ENCODE measurements around the gene DAB1. TPM values are rescaled to one million over a fixed set of nuclear protein-coding genes. Genes with fewer than 3 reads are reported as not detected.

The DAB1 gene
- total RNA-seq, 3 donors from 2014 or later: 0.61 to 2.0 (median 0.92) TPM

DNA sequence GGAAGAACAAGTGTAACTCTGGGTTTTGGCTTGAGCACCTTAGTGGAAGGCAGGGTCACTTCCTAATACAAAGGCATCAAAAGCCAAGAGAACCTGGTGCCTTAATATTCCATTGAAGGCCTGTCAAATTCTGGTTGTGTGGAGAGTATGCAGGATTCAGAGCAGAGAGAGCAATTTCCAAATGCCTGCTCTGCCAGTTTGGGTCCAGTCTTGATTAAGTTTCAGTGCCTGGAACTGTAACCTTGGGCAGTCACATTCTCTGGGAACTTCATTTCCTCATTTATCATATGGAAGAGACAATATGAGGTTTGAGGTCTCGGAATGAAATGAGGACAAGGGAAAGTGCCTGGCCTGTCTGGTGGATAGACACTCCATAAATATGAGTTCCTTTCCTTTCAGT lies 260.1 kb downstream of the DAB1 start:
- no peaks in the 10 kb centered on the region for H3K36me3 ChIP-seq (ENCODE audit: low read depth)
- TF ChIP-seq, protein P1, sequence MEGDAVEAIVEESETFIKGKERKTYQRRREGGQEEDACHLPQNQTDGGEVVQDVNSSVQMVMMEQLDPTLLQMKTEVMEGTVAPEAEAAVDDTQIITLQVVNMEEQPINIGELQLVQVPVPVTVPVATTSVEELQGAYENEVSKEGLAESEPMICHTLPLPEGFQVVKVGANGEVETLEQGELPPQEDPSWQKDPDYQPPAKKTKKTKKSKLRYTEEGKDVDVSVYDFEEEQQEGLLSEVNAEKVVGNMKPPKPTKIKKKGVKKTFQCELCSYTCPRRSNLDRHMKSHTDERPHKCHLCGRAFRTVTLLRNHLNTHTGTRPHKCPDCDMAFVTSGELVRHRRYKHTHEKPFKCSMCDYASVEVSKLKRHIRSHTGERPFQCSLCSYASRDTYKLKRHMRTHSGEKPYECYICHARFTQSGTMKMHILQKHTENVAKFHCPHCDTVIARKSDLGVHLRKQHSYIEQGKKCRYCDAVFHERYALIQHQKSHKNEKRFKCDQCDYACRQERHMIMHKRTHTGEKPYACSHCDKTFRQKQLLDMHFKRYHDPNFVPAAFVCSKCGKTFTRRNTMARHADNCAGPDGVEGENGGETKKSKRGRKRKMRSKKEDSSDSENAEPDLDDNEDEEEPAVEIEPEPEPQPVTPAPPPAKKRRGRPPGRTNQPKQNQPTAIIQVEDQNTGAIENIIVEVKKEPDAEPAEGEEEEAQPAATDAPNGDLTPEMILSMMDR (IDR thresholded peaks at IDR 0.05): no peak
- DNase-seq (no peak), ATAC-seq (no peak)
- intact Hi-C loops (cut with DNase I, micrococcal nuclease): no loop called here
- H3K4me3 ChIP-seq: no peak overlapping the region
- no peaks in the 10 kb centered on the region for H3K9me3 ChIP-seq
- H3K4me1 ChIP-seq (ENCODE audit: low read depth): no peaks in the 10 kb centered on the region

- no peaks in the 10 kb centered on the region for H3K36me3 ChIP-seq (ENCODE audit: low read depth)
- H3K4me1 ChIP-seq (ENCODE audit: low read depth): no peaks in the 10 kb centered on the region
- no peaks in the 10 kb centered on the region for H3K9me3 ChIP-seq
- H3K4me3 ChIP-seq: no peak overlapping the region
- ATAC-seq: no peak
- intact Hi-C loops (cut with DNase I, micrococcal nuclease): no loop called here
- DNase-seq: no peak
- TF ChIP-seq, protein P1 (IDR thresholded peaks at IDR 0.05): no peak
These were observed 260.5 kb downstream of the DAB1 start for GRCh38 chr1:57163325-57163724.

- TF ChIP-seq, protein P1 (IDR thresholded peaks at IDR 0.05): no peak
- ATAC-seq (no peak), DNase-seq (no peak)
- no peaks in the 10 kb centered on the region for H3K36me3 ChIP-seq (ENCODE audit: low read depth)
- no peaks in the 10 kb centered on the region for H3K4me1 ChIP-seq (ENCODE audit: low read depth)
- H3K4me3 ChIP-seq: no peak overlapping the region
- intact Hi-C loops (cut with DNase I, micrococcal nuclease): no loop called here
- no peaks in the 10 kb centered on the region for H3K9me3 ChIP-seq
These were observed 261.1 kb downstream of the DAB1 start for GRCh38 chr1:57162607-57163261.

- ATAC-seq: no peak
- TF ChIP-seq, protein P1 (IDR thresholded peaks at IDR 0.05): no peak
- Histone ChIP-seq H3K9me3 (no peaks in the 10 kb centered on the region), H3K36me3 (ENCODE audit: low read depth) (no peaks in the 10 kb centered on the region), H3K4me3 (no peak overlapping the region), H3K4me1 (ENCODE audit: low read depth) (no peaks in the 10 kb centered on the region)
- no peak for DNase-seq
- intact Hi-C loops (cut with DNase I, micrococcal nuclease): no loop called here
These were observed 263.3 kb downstream of the DAB1 start for GRCh38 chr1:57160594-57160993.

DNA sequence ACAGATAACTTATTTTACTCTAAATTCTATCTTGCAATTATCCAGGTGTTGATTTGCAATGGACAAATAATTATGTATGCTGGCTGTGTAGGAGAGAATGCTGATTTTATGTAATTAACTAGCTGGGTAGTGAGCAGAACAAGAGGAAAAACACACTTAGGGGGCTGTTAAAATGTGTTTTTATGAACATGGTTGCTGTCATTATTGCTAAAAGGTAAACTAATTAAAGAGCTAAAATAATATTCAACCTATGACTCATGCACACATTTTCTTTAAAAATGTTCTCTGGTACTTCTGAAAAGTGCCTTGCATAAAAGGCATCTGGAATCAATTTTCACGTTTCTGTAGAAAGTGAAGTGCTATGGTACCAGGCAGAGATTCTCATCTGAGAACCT lies 265.3 kb downstream of the DAB1 start:
- TF ChIP-seq, protein P1 (IDR thresholded peaks at IDR 0.05): no peak
- ATAC-seq: no peak
- Histone ChIP-seq H3K36me3 (ENCODE audit: low read depth) (no peaks in the 10 kb centered on the region), H3K9me3 (no peaks in the 10 kb centered on the region), H3K4me3 (no peak overlapping the region), H3K4me1 (ENCODE audit: low read depth) (no peaks in the 10 kb centered on the region)
- DNase-seq: no peak
- intact Hi-C loops (cut with DNase I, micrococcal nuclease): no loop called here
